Fibroblast of lung (primary cell): ENCODE measurements around the gene MMRN2.

Experiments used
- EZH2 ChIP-seq: IDR thresholded peaks from 2 replicates; pipeline ENCODE4 v1.5.1; 2012; ENCODE audit warnings: low read length, control low read depth, mild to moderate bottlenecking; ENCODE audit errors: missing control alignments
- TF ChIP-seq, protein P1 (sequence below), 2 donors: IDR thresholded peaks in 1 of 2; conservative IDR thresholded peaks in 1 of 2; 1 replicate in 1 of 2; 2 replicates in 1 of 2; pipeline ENCODE4 v1.5.1; 2011 to 2012; ENCODE audit warnings: low read length in 2 of 2, control low read depth in 1 of 2, inconsistent platforms in 1 of 2, low read depth in 1 of 2, mild to moderate bottlenecking in 1 of 2

- TF ChIP-seq, protein P1, sequence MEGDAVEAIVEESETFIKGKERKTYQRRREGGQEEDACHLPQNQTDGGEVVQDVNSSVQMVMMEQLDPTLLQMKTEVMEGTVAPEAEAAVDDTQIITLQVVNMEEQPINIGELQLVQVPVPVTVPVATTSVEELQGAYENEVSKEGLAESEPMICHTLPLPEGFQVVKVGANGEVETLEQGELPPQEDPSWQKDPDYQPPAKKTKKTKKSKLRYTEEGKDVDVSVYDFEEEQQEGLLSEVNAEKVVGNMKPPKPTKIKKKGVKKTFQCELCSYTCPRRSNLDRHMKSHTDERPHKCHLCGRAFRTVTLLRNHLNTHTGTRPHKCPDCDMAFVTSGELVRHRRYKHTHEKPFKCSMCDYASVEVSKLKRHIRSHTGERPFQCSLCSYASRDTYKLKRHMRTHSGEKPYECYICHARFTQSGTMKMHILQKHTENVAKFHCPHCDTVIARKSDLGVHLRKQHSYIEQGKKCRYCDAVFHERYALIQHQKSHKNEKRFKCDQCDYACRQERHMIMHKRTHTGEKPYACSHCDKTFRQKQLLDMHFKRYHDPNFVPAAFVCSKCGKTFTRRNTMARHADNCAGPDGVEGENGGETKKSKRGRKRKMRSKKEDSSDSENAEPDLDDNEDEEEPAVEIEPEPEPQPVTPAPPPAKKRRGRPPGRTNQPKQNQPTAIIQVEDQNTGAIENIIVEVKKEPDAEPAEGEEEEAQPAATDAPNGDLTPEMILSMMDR (conservative IDR thresholded peaks at IDR 0.05 in 1 of 2, IDR thresholded peaks at IDR 0.05 in 1 of 2; ENCODE audit: low read depth in 1 of 2, low read length in 2 of 2), result no peak
- TF ChIP-seq EZH2, result no peak
These were observed 68.6 kb downstream of the MMRN2 start for GRCh38 chr10:86888585-86889381.
